HG03196 (cell line): ENCODE measurements around the gene TNFRSF21.
A peak's percentile ranks its signal among the peaks of the same experiment; 100 is the strongest.
"Not testable (repeated sequence)": the region's sequence is repeated elsewhere in the genome, so short reads cannot be mapped to it uniquely, and the experiment has no call there.

ENCODE experiments used
- ATAC-seq: cut with Tn5 transposase; IDR thresholded peaks from one replicate; pipeline ENCODE4 v1.9.1; 2021; ENCODE audit not compliant: unreplicated experiment

TNFRSF21 gene

GRCh38 chr6:47230579-47230978 lies 79.1 kb downstream of the TNFRSF21 start:
- ATAC-seq: no peak

- ATAC-seq: no peak
These were observed 80.5 kb downstream of the TNFRSF21 start for GRCh38 chr6:47229255-47229654.

GRCh38 chr6:47228093-47228492 lies 81.6 kb downstream of the TNFRSF21 start:
- not testable (repeated sequence) for ATAC-seq

GRCh38 chr6:47223251-47223650 lies 86.5 kb downstream of the TNFRSF21 start:
- not testable (repeated sequence) for ATAC-seq

GRCh38 chr6:47221565-47221964 lies 88.1 kb downstream of the TNFRSF21 start:
- ATAC-seq: no peak

- no peak for ATAC-seq
These were observed 100.1 kb downstream of the TNFRSF21 start for GRCh38 chr6:47209632-47210031.

- ATAC-seq: no peak
These were observed 102.4 kb downstream of the TNFRSF21 start for GRCh38 chr6:47207261-47207660.

GRCh38 chr6:47206626-47207025 lies 103.1 kb downstream of the TNFRSF21 start:
- no peak for ATAC-seq

GRCh38 chr6:47203938-47204611 lies 105.6 kb downstream of the TNFRSF21 start:
- ATAC-seq: no peak

- ATAC-seq: peak; percentile 87
These were observed 106.3 kb downstream of the TNFRSF21 start for GRCh38 chr6:47203266-47203937.

GRCh38 chr6:47202644-47203205 lies 107.0 kb downstream of the TNFRSF21 start:
- no peak for ATAC-seq

- no peak for ATAC-seq
These were observed 109.0 kb downstream of the TNFRSF21 start for GRCh38 chr6:47200536-47201334.

- no peak for ATAC-seq
These were observed 111.7 kb downstream of the TNFRSF21 start for GRCh38 chr6:47197682-47198640.

GRCh38 chr6:47196113-47196512 lies 113.6 kb downstream of the TNFRSF21 start:
- ATAC-seq: no peak

- ATAC-seq: no peak
These were observed 114.6 kb downstream of the TNFRSF21 start for GRCh38 chr6:47195011-47195650.

GRCh38 chr6:47188588-47189021 lies 121.1 kb downstream of the TNFRSF21 start:
- no peak for ATAC-seq

- ATAC-seq: no peak
These were observed 121.7 kb downstream of the TNFRSF21 start for GRCh38 chr6:47187893-47188587.

- no peak for ATAC-seq
These were observed 122.6 kb downstream of the TNFRSF21 start for GRCh38 chr6:47187113-47187512.

- no peak for ATAC-seq
These were observed 127.3 kb downstream of the TNFRSF21 start for GRCh38 chr6:47182291-47182957.
